IMR-90 (cell line): ENCODE data around the gene CTIF. TPM values are rescaled to one million over a fixed set of nuclear protein-coding genes. Genes with fewer than 3 reads are reported as not detected.
A peak's percentile ranks its signal among the peaks of the same experiment; 100 is the strongest.

Source experiments
- ATAC-seq: fragments of 200-7000 bp; cut with Tn5 transposase; 2 replicates; pipeline ENCODE4 v1.9.1; 2020; ENCODE audit warnings: low read depth, mild to moderate bottlenecking, moderate library complexity
- BruUV-seq: library from RNA; stranded (reverse); fragments of 400-500 nt; replicated peaks from 2 replicates; lab custom pipeline; 2021; lab: Mats Ljungman, UMichigan
- CTCF ChIA-PET: fragments of 300-600 bp; formaldehyde crosslinking; extraction: SDS; loops from one replicate; lab custom pipeline; 2021; ENCODE audit warnings: antibody characterized with exemption; lab: Yijun Ruan, JAX
- POLR2A ChIA-PET: fragments of 300-600 bp; sonication (Branson Sonifier 250); formaldehyde crosslinking; loops from one replicate; lab custom pipeline; 2022; ENCODE audit warnings: antibody characterized with exemption; ENCODE audit not compliant: unreplicated experiment; lab: Charles Lee
- DNase-seq: peaks from one replicate; pipeline ENCODE4 v3.0.0; 2013
- H2AFZ ChIP-seq: replicated peaks from 2 replicates; pipeline ENCODE3; 2013; ENCODE audit warnings: low read length, mild to moderate bottlenecking; ENCODE audit not compliant: poor library complexity
- H2AK5ac ChIP-seq: 2 replicates; pipeline ENCODE4 v1.6.1; 2013; ENCODE audit warnings: low read depth, low read length, inconsistent platforms
- H2AK9ac ChIP-seq: replicated peaks from 2 replicates; pipeline ENCODE3; 2013; ENCODE audit warnings: mild to moderate bottlenecking, low read depth, low read length, moderate library complexity; ENCODE audit not compliant: poor library complexity
- H2BK120ac ChIP-seq: 2 replicates; pipeline ENCODE4 v1.6.1; 2013; ENCODE audit warnings: low read depth, low read length, inconsistent platforms
- H2BK15ac ChIP-seq: 3 replicates; pipeline ENCODE4 v1.6.1; 2013; ENCODE audit warnings: low read depth, low read length, inconsistent platforms
- H2BK20ac ChIP-seq: 2 replicates; pipeline ENCODE4 v1.6.1; 2013; ENCODE audit warnings: low read depth, mild to moderate bottlenecking, inconsistent platforms, low read length, moderate library complexity
- H2BK5ac ChIP-seq: 2 replicates; pipeline ENCODE4 v1.6.1; 2013; ENCODE audit warnings: mild to moderate bottlenecking, low read depth, low read length, inconsistent platforms; ENCODE audit not compliant: poor library complexity, severe bottlenecking
- H3K14ac ChIP-seq: replicated peaks from 2 replicates; pipeline ENCODE4 v1.6.1; 2013; ENCODE audit warnings: low read depth, low read length, inconsistent platforms
- H3K18ac ChIP-seq: 2 replicates; pipeline ENCODE4 v1.6.1; 2013; ENCODE audit warnings: low read depth, low read length, control low read depth
- H3K23ac ChIP-seq: 2 replicates; pipeline ENCODE4 v1.6.1; 2013; ENCODE audit warnings: low read depth, low read length, inconsistent platforms
- H3K27ac ChIP-seq: 2 replicates; pipeline ENCODE4 v1.5.1; 2013; ENCODE audit warnings: mild to moderate bottlenecking, control low read depth, low read length; ENCODE audit not compliant: insufficient read depth
- H3K27me3 ChIP-seq: 2 replicates; pipeline ENCODE4 v1.6.1; 2013; ENCODE audit warnings: low read length; ENCODE audit not compliant: control insufficient read depth, insufficient read depth
- H3K36me3 ChIP-seq: 2 replicates; pipeline ENCODE4 v1.6.1; 2013; ENCODE audit warnings: low read length, mixed read lengths; ENCODE audit not compliant: control insufficient read depth, insufficient read depth
- H3K4ac ChIP-seq: 2 replicates; pipeline ENCODE4 v1.6.1; 2013; ENCODE audit warnings: low read depth, low read length, inconsistent platforms
- H3K4me1 ChIP-seq: 2 replicates; pipeline ENCODE4 v1.6.1; 2013; ENCODE audit warnings: low read length, mixed read lengths; ENCODE audit not compliant: control insufficient read depth, insufficient read depth
- H3K4me2 ChIP-seq: 2 replicates; pipeline ENCODE4 v1.6.1; 2013; ENCODE audit warnings: low read depth, mild to moderate bottlenecking, control low read depth, low read length, moderate library complexity
- H3K4me3 ChIP-seq: 2 replicates; pipeline ENCODE4 v1.5.1; 2013; ENCODE audit warnings: low read depth, mild to moderate bottlenecking, control low read depth, low read length, moderate library complexity; ENCODE audit not compliant: insufficient read depth
- H3K56ac ChIP-seq: 2 replicates; pipeline ENCODE4 v1.6.1; 2013; ENCODE audit warnings: low read length, inconsistent platforms; ENCODE audit not compliant: insufficient read depth; ENCODE audit errors: extremely low read depth
- H3K79me1 ChIP-seq, 2 experiments: 2 replicates each; pipeline ENCODE4 v1.6.1; 2013; ENCODE audit warnings: low read length in 2 of 2, inconsistent platforms in 1 of 2, low read depth in 1 of 2
- H3K9ac ChIP-seq: 2 replicates; pipeline ENCODE4 v1.6.1; 2013; ENCODE audit warnings: low read depth, low read length, control low read depth
- H3K9me1 ChIP-seq: 2 replicates; pipeline ENCODE4 v1.6.1; 2013; ENCODE audit warnings: low read length, inconsistent platforms; ENCODE audit not compliant: insufficient read depth
- H3K9me3 ChIP-seq: 2 replicates; pipeline ENCODE4 v1.6.1; 2013; ENCODE audit warnings: low read length; ENCODE audit not compliant: control insufficient read depth, insufficient read depth
- H4K20me1 ChIP-seq: 2 replicates; pipeline ENCODE4 v1.6.1; 2013; ENCODE audit warnings: low read length, inconsistent platforms; ENCODE audit not compliant: insufficient read depth
- H4K5ac ChIP-seq: 2 replicates; pipeline ENCODE4 v1.6.1; 2013; ENCODE audit warnings: mild to moderate bottlenecking, low read depth, low read length, control low read depth
- H4K8ac ChIP-seq, 2 experiments: 2 replicates each; pipeline ENCODE4 v1.6.1; 2013; ENCODE audit warnings: low read depth in 2 of 2, low read length in 2 of 2, control low read depth in 1 of 2, inconsistent platforms in 1 of 2
- H4K91ac ChIP-seq: 2 replicates; pipeline ENCODE4 v1.6.1; 2013; ENCODE audit warnings: low read depth, low read length, inconsistent platforms; ENCODE audit not compliant: insufficient read depth
- FOS ChIP-seq: fragments of 150-350 bp; IDR thresholded peaks from 2 replicates; pipeline ENCODE4 v1.6.1; 2016; ENCODE audit warnings: low read depth, low read length
- MAZ ChIP-seq: IDR thresholded peaks from 2 replicates; pipeline ENCODE4 v1.6.1; 2012; ENCODE audit warnings: low read depth, mild to moderate bottlenecking, low read length, improper control_type of control experiment, moderate library complexity, borderline replicate concordance
- WGBS, 2 experiments: methylation state at CpG; one replicate each; pipeline versions ENCODE4 v1.1.5 to v1.1.7; 2013; ENCODE audit warnings: missing lambda C conversion rate in 2 of 2; ENCODE audit not compliant: insufficient read length in 1 of 2; ENCODE audit errors: extremely low coverage in 2 of 2; 5-methylcytosine and 5-hydroxymethylcytosine counted together
- dilution Hi-C: fragments of 300-500 bp; cut with HindIII; formaldehyde crosslinking; loops from one replicate; pipeline ENCODE4 v1.14.3; 2018; ENCODE audit warnings: low sequenced_read_pairs; ENCODE audit not compliant: unreplicated experiment
- in situ Hi-C: fragments of 300-500 bp; cut with MboI; formaldehyde crosslinking; loops from 3 replicates; pipeline ENCODE4 v1.14.3; 2019; ENCODE audit warnings: low sequenced_read_pairs, inconsistent platforms, mixed read lengths
- intact Hi-C: fragments of 100-400 bp; cut with micrococcal nuclease; formaldehyde crosslinking; loops from 2 replicates; pipeline ENCODE4 v1.10.0; 2022
- polyA plus RNA-seq, 3 experiments: library from polyadenylated mRNA; depleted of rRNA; stranded (reverse); fragments of >200 nt; gene quantifications; 2 replicates each; pipeline ENCODE4 v1.2.3, GENCODE V29; 2012; ENCODE audit warnings: low replicate concordance in 1 of 3
- total RNA-seq: library from RNA; depleted of rRNA; stranded (reverse); fragments of >200 nt; gene quantifications from 2 replicates; pipeline ENCODE4 v1.2.3, GENCODE V29; 2012

The CTIF gene
- total and polyA plus RNA-seq, 2 of the 4 experiments (the other 2 are of a cell fraction), result 25.1 to 57.0 TPM

- Histone ChIP-seq H2AK5ac (no peak overlapping the region), H4K8ac (peak overlapping the region in 1 of 2 experiments; percentile 6; a peak in 1 of 4 replicates), H3K36me3 (peaks cover 10% of the 10 kb centered on the region), H3K4me3 (no peak overlapping the region), H2BK5ac (no peak overlapping the region), H3K4me2 (no peak overlapping the region), H3K9me3 (no peaks in the 10 kb centered on the region), H3K4ac (peak overlapping the region; percentile 55), H3K9ac (no peak overlapping the region), H4K5ac (no peak overlapping the region), H3K79me1 (peaks cover 62 to 99% of the 10 kb centered on the region in 2 experiments), H3K4me1 (peaks cover 35% of the 10 kb centered on the region), H3K18ac (no peak overlapping the region; the same call in 1 of the 2 replicates), H3K27me3 (no peaks in the 10 kb centered on the region), H2BK15ac (no peak overlapping the region; the same call in 2 of the 3 replicates), H3K9me1 (peaks cover 61% of the 10 kb centered on the region), H2AK9ac (no peak overlapping the region), H2BK120ac (peak overlapping the region; percentile 21; the same call in 1 of the 2 replicates), H4K91ac (peak overlapping the region; percentile 3; the same call in 1 of the 2 replicates), H3K56ac (no peak overlapping the region), H4K20me1 (peaks cover 38% of the 10 kb centered on the region), H2BK20ac (no peak overlapping the region), H2AFZ (no peak overlapping the region), H3K23ac (peak overlapping the region; percentile 25; the same call in 1 of the 2 replicates), H3K27ac (peak overlapping the region; percentile 26; the same call in 1 of the 2 replicates), H3K14ac (peak overlapping the region; percentile 39)
- in situ Hi-C loops (loop anchor here (25.0 kb wide), 1 partner anchor 1644 kb away; the partner anchor contains the start of genes CXXC1 and MBD1), dilution Hi-C loops (no loop called here), intact Hi-C loops (no loop called here)
- BruUV-seq, result no TSS peak
- ATAC-seq, result peak; percentile 67
- ChIA-PET POLR2A (no interaction called here), CTCF (interaction anchor here (0.6 kb wide), 1 partner anchor 1191 kb away, joined by 7 read pairs; no protein-coding TSS in a partner anchor)
- DNase-seq, result peak; percentile 58
- WGBS, 2 experiments, result no CpG with 5 or more reads among the region's 1 CpG
- no peak for TF ChIP-seq MAZ
- 0 out of 2 replicates have a peak, but pooled peaks have one; percentile 2 for TF ChIP-seq FOS
Measured at GRCh38 chr18:48643262-48643661, 104.4 kb downstream of the CTIF start.
